Mesendoderm (in vitro differentiated cells): ENCODE measurements around the gene PAN3.

Source experiments
- DNase-seq: peaks from one replicate; pipeline ENCODE4 v3.0.0; 2013
- H2AK5ac ChIP-seq: 2 replicates; pipeline ENCODE4 v1.6.1; 2013; ENCODE audit warnings: low read length, inconsistent platforms
- H2BK120ac ChIP-seq: 2 replicates; pipeline ENCODE4 v1.6.1; 2013; ENCODE audit warnings: low read depth, mild to moderate bottlenecking, low read length, moderate library complexity, mixed read lengths
- H2BK15ac ChIP-seq: replicated peaks from 2 replicates; pipeline ENCODE4 v1.6.1; 2013; ENCODE audit warnings: low read depth, mild to moderate bottlenecking, moderate library complexity
- H2BK5ac ChIP-seq: 2 replicates; pipeline ENCODE4 v1.6.1; 2013; ENCODE audit warnings: low read length, inconsistent platforms
- H3K18ac ChIP-seq: 2 replicates; pipeline ENCODE4 v1.6.1; 2013; ENCODE audit warnings: mild to moderate bottlenecking, low read length, mixed read lengths
- H3K23ac ChIP-seq: one replicate; pipeline ENCODE4 v1.6.1; 2013; ENCODE audit warnings: low read length
- H3K27ac ChIP-seq: 2 replicates; pipeline ENCODE4 v1.5.1; 2013; ENCODE audit warnings: low read depth, mild to moderate bottlenecking, inconsistent platforms, low read length, moderate library complexity
- H3K27me3 ChIP-seq: 2 replicates; pipeline ENCODE4 v1.6.1; 2013; ENCODE audit warnings: low read length, control low read depth, mild to moderate bottlenecking, inconsistent platforms; ENCODE audit not compliant: insufficient read depth, poor library complexity
- H3K36me3 ChIP-seq: 2 replicates; pipeline ENCODE4 v1.6.1; 2013; ENCODE audit warnings: low read length, inconsistent platforms; ENCODE audit not compliant: control insufficient read depth, insufficient read depth
- H3K4ac ChIP-seq: one replicate; pipeline ENCODE4 v1.6.1; 2013; ENCODE audit warnings: low read depth, mild to moderate bottlenecking, low read length, moderate library complexity
- H3K4me1 ChIP-seq: 2 replicates; pipeline ENCODE4 v1.6.1; 2013; ENCODE audit warnings: low read depth, low read length, inconsistent platforms; ENCODE audit not compliant: control insufficient read depth
- H3K4me2 ChIP-seq: 2 replicates; pipeline ENCODE4 v1.6.1; 2013; ENCODE audit warnings: low read length
- H3K4me3 ChIP-seq: 2 replicates; pipeline ENCODE4 v1.5.1; 2013; ENCODE audit warnings: mild to moderate bottlenecking, low read length
- H3K56ac ChIP-seq: one replicate; pipeline ENCODE4 v1.6.1; 2013; ENCODE audit warnings: low read length
- H3K79me1 ChIP-seq: 2 replicates; pipeline ENCODE4 v1.6.1; 2013; ENCODE audit warnings: low read length, inconsistent platforms
- H3K79me2 ChIP-seq: 2 replicates; pipeline ENCODE4 v1.6.1; 2013; ENCODE audit warnings: mild to moderate bottlenecking, low read length; ENCODE audit not compliant: control insufficient read depth, insufficient read depth
- H3K9ac ChIP-seq: 2 replicates; pipeline ENCODE4 v1.6.1; 2013; ENCODE audit warnings: low read length, inconsistent platforms
- H4K5ac ChIP-seq: one replicate; pipeline ENCODE4 v1.6.1; 2013; ENCODE audit warnings: low read length
- H4K8ac ChIP-seq: one replicate; pipeline ENCODE4 v1.6.1; 2013; ENCODE audit warnings: low read depth, mild to moderate bottlenecking, control low read depth, low read length, moderate library complexity
- WGBS: extraction: QIAGEN DNeasy Blood & Tissue Kit; methylation state at CpG from one replicate; pipeline ENCODE4 v1.1.7; 2013; ENCODE audit warnings: low lambda C conversion rate, missing lambda C conversion rate; ENCODE audit not compliant: insufficient coverage; ENCODE audit errors: extremely low coverage; 5-methylcytosine and 5-hydroxymethylcytosine counted together

The PAN3 gene

GRCh38 chr13:28297341-28297740 lies 159.0 kb downstream of the PAN3 start:
- peak; percentile 85 for DNase-seq
- Histone ChIP-seq H3K27me3 (no peaks in the 10 kb centered on the region), H3K23ac (no peak overlapping the region), H2AK5ac (no peak overlapping the region), H3K79me2 (no peaks in the 10 kb centered on the region), H3K79me1 (no peaks in the 10 kb centered on the region), H4K8ac (no peak overlapping the region), H3K18ac (no peak overlapping the region), H2BK15ac (no peak overlapping the region), H3K56ac (no peak overlapping the region), H3K4ac (no peak overlapping the region), H3K36me3 (peaks cover 1% of the 10 kb centered on the region), H4K5ac (no peak overlapping the region), H3K9ac (no peak overlapping the region), H3K4me2 (no peak overlapping the region), H2BK120ac (no peak overlapping the region), H3K4me1 (peaks cover 7% of the 10 kb centered on the region), H3K4me3 (no peak overlapping the region), H2BK5ac (no peak overlapping the region), H3K27ac (no peak overlapping the region)
- no CpG with 5 or more reads among the region's 3 CpGs for WGBS

GRCh38 chr13:28299916-28300315 lies 161.6 kb downstream of the PAN3 start:
- Histone ChIP-seq H3K56ac (no peak overlapping the region), H3K18ac (no peak overlapping the region), H4K5ac (no peak overlapping the region), H4K8ac (no peak overlapping the region), H3K9ac (no peak overlapping the region), H3K4me2 (no peak overlapping the region), H3K4ac (no peak overlapping the region), H3K79me2 (no peaks in the 10 kb centered on the region), H2AK5ac (no peak overlapping the region), H3K27me3 (no peaks in the 10 kb centered on the region), H3K27ac (no peak overlapping the region), H2BK15ac (no peak overlapping the region), H3K36me3 (no peaks in the 10 kb centered on the region), H3K4me1 (peaks cover 7% of the 10 kb centered on the region), H3K23ac (no peak overlapping the region), H2BK120ac (no peak overlapping the region), H3K79me1 (no peaks in the 10 kb centered on the region), H2BK5ac (no peak overlapping the region), H3K4me3 (no peak overlapping the region)
- no peak for DNase-seq
- no CpG with 5 or more reads among the region's 2 CpGs for WGBS

- Histone ChIP-seq H2AK5ac (no peak overlapping the region), H3K27ac (no peak overlapping the region), H3K4ac (no peak overlapping the region), H2BK5ac (no peak overlapping the region), H3K36me3 (no peaks in the 10 kb centered on the region), H3K4me3 (no peak overlapping the region), H4K5ac (no peak overlapping the region), H3K27me3 (no peaks in the 10 kb centered on the region), H2BK15ac (no peak overlapping the region), H3K18ac (no peak overlapping the region), H2BK120ac (no peak overlapping the region), H3K79me2 (no peaks in the 10 kb centered on the region), H3K4me1 (peaks cover 7% of the 10 kb centered on the region), H3K23ac (no peak overlapping the region), H4K8ac (no peak overlapping the region), H3K9ac (no peak overlapping the region), H3K79me1 (no peaks in the 10 kb centered on the region), H3K56ac (no peak overlapping the region), H3K4me2 (no peak overlapping the region)
- DNase-seq = peak; percentile 77
- WGBS = no CpG with 5 or more reads among the region's 4 CpGs
Measured at GRCh38 chr13:28301839-28302238, 163.5 kb downstream of the PAN3 start.

GRCh38 chr13:28306325-28306724 lies 168.0 kb downstream of the PAN3 start:
- Histone ChIP-seq H3K56ac (no peak overlapping the region), H3K4ac (no peak overlapping the region), H2BK15ac (no peak overlapping the region), H2BK120ac (no peak overlapping the region), H3K79me1 (no peaks in the 10 kb centered on the region), H3K27me3 (no peaks in the 10 kb centered on the region), H3K4me2 (no peak overlapping the region), H3K9ac (no peak overlapping the region), H4K5ac (no peak overlapping the region), H3K36me3 (no peaks in the 10 kb centered on the region), H3K4me3 (no peak overlapping the region), H2BK5ac (no peak overlapping the region), H3K18ac (no peak overlapping the region), H4K8ac (no peak overlapping the region), H3K23ac (no peak overlapping the region), H3K79me2 (no peaks in the 10 kb centered on the region), H2AK5ac (no peak overlapping the region), H3K27ac (no peak overlapping the region), H3K4me1 (peaks cover 6% of the 10 kb centered on the region)
- no peak for DNase-seq
- no CpG with 5 or more reads among the region's 10 CpGs for WGBS

- no peak overlapping the region for H3K4me2 ChIP-seq
- H3K27ac ChIP-seq = no peak overlapping the region
- WGBS = no CpG with 5 or more reads among the region's 6 CpGs
- H3K36me3 ChIP-seq = no peaks in the 10 kb centered on the region
- H3K18ac ChIP-seq = no peak overlapping the region
- no peak overlapping the region for H4K8ac ChIP-seq
- no peaks in the 10 kb centered on the region for H3K79me1 ChIP-seq
- no peak overlapping the region for H2BK15ac ChIP-seq
- H4K5ac ChIP-seq = no peak overlapping the region
- no peak overlapping the region for H2BK5ac ChIP-seq
- H3K4me3 ChIP-seq = no peak overlapping the region
- H3K56ac ChIP-seq = no peak overlapping the region
- no peak overlapping the region for H3K9ac ChIP-seq
- H2BK120ac ChIP-seq = no peak overlapping the region
- H3K23ac ChIP-seq = no peak overlapping the region
- no peaks in the 10 kb centered on the region for H3K79me2 ChIP-seq
- no peaks in the 10 kb centered on the region for H3K4me1 ChIP-seq
- H2AK5ac ChIP-seq = no peak overlapping the region
- no peaks in the 10 kb centered on the region for H3K27me3 ChIP-seq
- DNase-seq = peak; percentile 54
- H3K4ac ChIP-seq = no peak overlapping the region
Measured at GRCh38 chr13:28313579-28313978, 175.2 kb downstream of the PAN3 start.

- Histone ChIP-seq H2BK5ac (no peak overlapping the region), H3K36me3 (no peaks in the 10 kb centered on the region)
- no peak for DNase-seq
Measured at GRCh38 chr13:28314879-28315278, 176.5 kb downstream of the PAN3 start.

More at GRCh38 chr13:28314879-28315278, 176.5 kb downstream of the PAN3 start:
- Histone ChIP-seq H3K27ac (no peak overlapping the region), H3K4ac (no peak overlapping the region), H3K27me3 (no peaks in the 10 kb centered on the region), H3K4me3 (no peak overlapping the region), H3K56ac (no peak overlapping the region), H4K8ac (no peak overlapping the region), H2BK15ac (no peak overlapping the region), H3K18ac (no peak overlapping the region), H2BK120ac (no peak overlapping the region), H3K9ac (no peak overlapping the region), H3K79me2 (no peaks in the 10 kb centered on the region), H2AK5ac (no peak overlapping the region), H3K79me1 (no peaks in the 10 kb centered on the region), H3K4me2 (no peak overlapping the region), H4K5ac (no peak overlapping the region), H3K23ac (no peak overlapping the region), H3K4me1 (no peaks in the 10 kb centered on the region)
- WGBS = no CpG with 5 or more reads among the region's 6 CpGs
